ENCODE data around the gene IGF2R.

DNA sequence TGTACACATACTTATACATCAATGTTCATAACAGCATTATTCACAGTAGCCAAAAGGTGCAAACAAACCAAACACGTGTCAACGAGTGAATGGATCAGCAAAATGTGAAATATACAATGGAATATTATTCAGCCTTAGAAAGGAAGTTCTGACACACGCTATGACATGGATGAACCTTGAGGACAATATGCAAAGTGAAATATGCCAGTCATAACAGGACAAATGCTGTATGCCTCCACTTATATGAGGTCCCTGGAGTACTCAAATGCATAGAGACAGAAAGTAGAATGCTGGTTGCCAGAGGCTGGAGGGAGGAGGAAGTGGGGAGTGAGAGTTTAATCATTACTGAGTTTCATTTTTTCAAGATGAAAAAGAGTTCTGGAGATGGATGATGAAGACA, 37.8 kb upstream of the IGF2R start:
- TF ChIP-seq CTCF (optimal IDR thresholded peaks at IDR 0.05 in 1 of 3, IDR thresholded peaks at IDR 0.05 in 1 of 3, conservative IDR thresholded peaks at IDR 0.05 in 1 of 3; ENCODE audit: extremely low read depth in 1 of 3, insufficient read depth in 2 of 3, low read length in 3 of 3) (no peak), EZH2 (IDR thresholded peaks at IDR 0.05; ENCODE audit: low read length) (no peak)

Data from keratinocyte (primary cell).